ENCODE results near the gene ANOS1. TPM values are rescaled to one million over a fixed set of nuclear protein-coding genes. Genes with fewer than 3 reads are reported as not detected.

The ANOS1 gene
- total RNA-seq, 1 donor from 2014 or later, result 1.7 TPM

DNA sequence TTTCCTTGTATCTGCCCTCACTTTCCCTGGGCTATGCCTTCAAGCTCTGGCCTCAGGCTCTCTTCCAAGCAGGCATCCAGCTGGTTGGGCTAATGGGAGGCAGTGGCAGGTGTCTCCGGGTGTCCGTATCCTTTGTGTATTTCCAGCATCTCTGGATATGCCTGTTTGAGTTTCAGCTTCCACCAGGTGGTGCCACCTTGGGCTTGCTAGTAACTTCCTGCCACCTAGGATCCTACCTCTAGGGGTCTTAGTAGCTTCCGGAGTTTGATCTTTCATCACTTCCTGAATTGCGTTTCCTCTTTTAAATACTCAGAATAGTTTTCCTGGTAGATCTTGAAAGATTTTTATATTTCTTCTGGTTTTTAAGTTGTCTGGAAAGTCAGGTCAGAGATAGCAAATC, 23.2 kb upstream of the ANOS1 start:
- DNase-seq (ENCODE audit: low spot score in 2 of 2), result no peak
- H3K4me3 ChIP-seq, result no peak overlapping the region
- TF ChIP-seq, protein P1, sequence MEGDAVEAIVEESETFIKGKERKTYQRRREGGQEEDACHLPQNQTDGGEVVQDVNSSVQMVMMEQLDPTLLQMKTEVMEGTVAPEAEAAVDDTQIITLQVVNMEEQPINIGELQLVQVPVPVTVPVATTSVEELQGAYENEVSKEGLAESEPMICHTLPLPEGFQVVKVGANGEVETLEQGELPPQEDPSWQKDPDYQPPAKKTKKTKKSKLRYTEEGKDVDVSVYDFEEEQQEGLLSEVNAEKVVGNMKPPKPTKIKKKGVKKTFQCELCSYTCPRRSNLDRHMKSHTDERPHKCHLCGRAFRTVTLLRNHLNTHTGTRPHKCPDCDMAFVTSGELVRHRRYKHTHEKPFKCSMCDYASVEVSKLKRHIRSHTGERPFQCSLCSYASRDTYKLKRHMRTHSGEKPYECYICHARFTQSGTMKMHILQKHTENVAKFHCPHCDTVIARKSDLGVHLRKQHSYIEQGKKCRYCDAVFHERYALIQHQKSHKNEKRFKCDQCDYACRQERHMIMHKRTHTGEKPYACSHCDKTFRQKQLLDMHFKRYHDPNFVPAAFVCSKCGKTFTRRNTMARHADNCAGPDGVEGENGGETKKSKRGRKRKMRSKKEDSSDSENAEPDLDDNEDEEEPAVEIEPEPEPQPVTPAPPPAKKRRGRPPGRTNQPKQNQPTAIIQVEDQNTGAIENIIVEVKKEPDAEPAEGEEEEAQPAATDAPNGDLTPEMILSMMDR (IDR thresholded peaks at IDR 0.05), result no peak
- intact Hi-C loops (cut with DNase I), result no loop called here
- H3K4me1 ChIP-seq, result no peaks in the 10 kb centered on the region
- no peaks in the 10 kb centered on the region for H3K9me3 ChIP-seq
- no peak overlapping the region for H3K27ac ChIP-seq
- H3K36me3 ChIP-seq, result no peaks in the 10 kb centered on the region
- no peaks in the 10 kb centered on the region for H3K27me3 ChIP-seq

DNA sequence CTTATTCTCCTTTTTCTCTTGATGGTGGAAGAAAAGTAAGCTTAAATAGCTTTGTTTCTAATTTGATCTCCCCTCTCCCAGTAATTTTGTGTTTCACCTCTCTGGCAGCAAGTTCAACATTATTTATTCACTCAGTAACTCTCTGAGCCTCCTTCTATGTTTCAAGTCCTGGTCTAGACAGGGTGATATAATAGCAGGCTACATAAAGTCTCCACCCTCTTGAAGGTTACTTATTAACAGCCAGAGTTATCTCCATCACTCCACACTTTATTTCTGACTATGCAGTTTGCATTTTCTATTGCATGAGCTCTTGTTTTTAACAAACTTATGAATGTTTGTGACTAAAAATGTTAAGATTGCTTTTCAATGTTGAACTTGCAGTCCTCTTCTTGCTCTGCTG, 17.8 kb upstream of the ANOS1 start:
- intact Hi-C loops (cut with DNase I), result loop anchor here (10.0 kb wide), 1 partner anchor 955 kb away; no protein-coding TSS in a partner anchor
- Histone ChIP-seq H3K36me3 (no peaks in the 10 kb centered on the region), H3K9me3 (no peaks in the 10 kb centered on the region), H3K4me1 (no peaks in the 10 kb centered on the region), H3K4me3 (no peak overlapping the region), H3K27ac (no peak overlapping the region), H3K27me3 (no peaks in the 10 kb centered on the region)
- TF ChIP-seq, protein P1 (IDR thresholded peaks at IDR 0.05), result no peak
- DNase-seq (ENCODE audit: low spot score in 2 of 2), result no peak

DNA sequence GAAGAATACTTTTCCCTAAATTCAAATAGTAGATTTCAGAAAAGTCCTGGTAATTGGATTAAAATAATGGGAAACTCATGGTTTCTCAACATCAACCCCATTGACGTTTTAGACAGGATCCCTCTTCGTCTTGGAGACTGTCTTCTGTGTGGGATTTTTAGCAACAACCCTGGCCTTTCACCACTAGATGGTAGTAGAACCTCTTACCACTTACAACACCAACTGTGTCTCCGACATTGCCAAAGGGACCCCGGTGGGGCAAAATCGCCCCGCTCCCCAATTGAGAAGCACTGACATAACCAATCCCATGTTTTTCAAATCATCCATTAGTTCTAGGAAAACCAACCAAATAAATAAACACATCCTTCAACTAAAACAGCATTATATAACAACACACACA, 16.9 kb upstream of the ANOS1 start:
- intact Hi-C loops (cut with DNase I), result loop anchor here (10.0 kb wide), 1 partner anchor 956 kb away; no protein-coding TSS in a partner anchor

DNA sequence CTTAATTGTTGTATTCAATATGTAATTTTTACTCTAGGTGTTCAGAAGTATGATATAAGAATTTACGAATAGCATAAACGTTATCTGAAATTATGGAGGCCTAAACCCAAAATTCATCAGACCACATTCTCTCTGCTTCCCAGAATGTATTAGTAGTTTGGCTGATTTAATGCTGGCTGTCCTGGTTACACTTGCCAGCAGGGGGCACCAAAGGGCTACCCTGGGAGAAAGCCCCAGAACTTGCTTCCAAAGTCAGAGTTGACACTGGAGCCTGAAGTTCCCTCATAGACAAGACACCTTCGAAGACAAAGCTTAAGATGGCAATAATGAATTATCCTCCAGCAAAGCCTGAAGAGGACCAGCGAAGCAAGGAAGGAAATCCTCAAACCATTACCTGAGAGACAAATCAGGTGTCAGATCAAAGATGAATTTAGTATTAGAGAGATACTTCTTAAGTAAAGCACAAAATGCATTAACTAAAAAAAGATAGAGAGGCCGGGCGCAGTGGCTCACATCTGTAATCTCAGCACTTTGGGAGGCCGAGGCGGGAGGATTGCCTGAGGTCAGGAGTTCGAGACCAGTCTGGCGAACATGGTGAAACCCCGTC, 11.3 kb upstream of the ANOS1 start:
- intact Hi-C loops (cut with DNase I), result loop anchor here (5.0 to 10.0 kb wide), 2 partner anchors 962 to 1374 kb away; no protein-coding TSS in a partner anchor

More for the DNA sequence above, 16.9 kb upstream of the ANOS1 start:
- DNase-seq (ENCODE audit: low spot score in 2 of 2), result no peak
- Histone ChIP-seq H3K27me3 (no peaks in the 10 kb centered on the region), H3K4me3 (no peak overlapping the region), H3K9me3 (no peaks in the 10 kb centered on the region), H3K36me3 (no peaks in the 10 kb centered on the region), H3K27ac (no peak overlapping the region), H3K4me1 (no peaks in the 10 kb centered on the region)
- TF ChIP-seq, protein P1 (IDR thresholded peaks at IDR 0.05), result peak in 2 of 3 experiments; percentile 34 to 54

DNA sequence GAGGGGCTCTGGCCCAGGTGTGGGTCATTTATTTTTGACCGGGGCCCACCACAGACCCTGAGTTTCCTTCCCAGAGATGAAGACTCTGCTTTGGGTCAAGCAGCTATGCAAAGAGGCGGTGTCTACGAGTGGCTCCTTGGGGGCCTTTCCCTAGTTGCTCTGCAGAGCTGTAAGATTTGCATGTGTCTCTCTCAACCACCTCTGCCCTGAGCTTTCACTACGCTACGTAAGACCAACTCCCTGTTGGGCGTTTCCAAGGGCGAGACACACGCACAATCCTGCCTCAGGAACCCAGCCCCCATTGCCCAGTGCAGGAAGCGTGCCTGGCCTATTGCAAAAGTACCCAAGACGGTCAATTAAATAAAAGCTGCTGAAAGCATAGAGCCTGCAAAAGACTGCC, 10.0 kb upstream of the ANOS1 start:
- no peaks in the 10 kb centered on the region for H3K9me3 ChIP-seq
- peaks cover 4% of the 10 kb centered on the region for H3K27me3 ChIP-seq
- no peak overlapping the region for H3K27ac ChIP-seq
- intact Hi-C loops (cut with DNase I), result loop anchor here (5.0 to 10.0 kb wide), 2 partner anchors 963 to 1375 kb away; no protein-coding TSS in a partner anchor
- H3K36me3 ChIP-seq, result no peaks in the 10 kb centered on the region
- TF ChIP-seq, protein P1 (IDR thresholded peaks at IDR 0.05), result no peak
- H3K4me3 ChIP-seq, result no peak overlapping the region
- no peak for DNase-seq (ENCODE audit: low spot score in 2 of 2)
- H3K4me1 ChIP-seq, result no peaks in the 10 kb centered on the region

More for the DNA sequence above, 11.3 kb upstream of the ANOS1 start:
- Histone ChIP-seq H3K36me3 (no peaks in the 10 kb centered on the region), H3K27ac (no peak overlapping the region), H3K9me3 (no peaks in the 10 kb centered on the region), H3K4me1 (no peaks in the 10 kb centered on the region), H3K27me3 (peaks cover 4% of the 10 kb centered on the region), H3K4me3 (no peak overlapping the region)
- TF ChIP-seq, protein P1 (IDR thresholded peaks at IDR 0.05), result peak; percentile 30 to 65 (median 64)
- no peak for DNase-seq (ENCODE audit: low spot score in 2 of 2)

Data from ascending aorta (tissue), 2 donors.